GM12864 (cell line): ENCODE results near the gene ZSCAN18.

ENCODE experiments used
- DNase-seq: peaks from one replicate; pipeline ENCODE4 v3.0.0-alpha.2; 2011; ENCODE audit warnings: low read depth
- H3K4me3 ChIP-seq: 2 replicates; pipeline ENCODE4 v1.5.1; 2011; ENCODE audit warnings: mild to moderate bottlenecking, low read depth, low read length, control low read depth
- CTCF ChIP-seq: IDR thresholded peaks from 2 replicates; pipeline ENCODE4 v1.5.1; 2011; ENCODE audit warnings: low read depth, mild to moderate bottlenecking, moderate library complexity, low read length, control low read depth, inconsistent platforms; ENCODE audit errors: missing control alignments

ZSCAN18 gene

GRCh38 chr19:58044886-58045285 lies 53.1 kb downstream of the ZSCAN18 start:
- DNase-seq, result no peak
- no peak overlapping the region for H3K4me3 ChIP-seq
- no peak for TF ChIP-seq CTCF

GRCh38 chr19:58044391-58044790 lies 53.6 kb downstream of the ZSCAN18 start:
- H3K4me3 ChIP-seq, result no peak overlapping the region
- no peak for TF ChIP-seq CTCF
- no peak for DNase-seq

- no peak for TF ChIP-seq CTCF
Measured at GRCh38 chr19:58042495-58043340, 55.3 kb downstream of the ZSCAN18 start.

GRCh38 chr19:58040751-58041525 lies 57.1 kb downstream of the ZSCAN18 start:
- TF ChIP-seq CTCF, result no peak
- DNase-seq, result no peak
- no peak overlapping the region for H3K4me3 ChIP-seq

More at GRCh38 chr19:58042495-58043340, 55.3 kb downstream of the ZSCAN18 start:
- H3K4me3 ChIP-seq, result no peak overlapping the region
- no peak for DNase-seq

GRCh38 chr19:58038688-58039204 lies 59.3 kb downstream of the ZSCAN18 start:
- no peak for DNase-seq
- no peak for TF ChIP-seq CTCF
- H3K4me3 ChIP-seq, result no peak overlapping the region

- no peak overlapping the region for H3K4me3 ChIP-seq
- no peak for TF ChIP-seq CTCF
- no peak for DNase-seq
Measured at GRCh38 chr19:58037927-58038687, 59.9 kb downstream of the ZSCAN18 start.
